B cell (primary cell): ENCODE results near the gene HMOX1. TPM values are rescaled to one million over a fixed set of nuclear protein-coding genes. Genes with fewer than 3 reads are reported as not detected.
A peak's percentile ranks its signal among the peaks of the same experiment; 100 is the strongest.

Experiments
- ATAC-seq: fragments of 200-7000 bp; cut with Tn5 transposase; one replicate; pipeline ENCODE4 v1.10.0; 2021; ENCODE audit warnings: low read depth, mild to moderate bottlenecking, moderate number of reproducible peaks, moderate library complexity
- CTCF ChIA-PET: fragments of 350-600 bp; sonication (Branson Sonifier 250); formaldehyde crosslinking; loops from one replicate; lab custom pipeline; 2021; ENCODE audit warnings: antibody characterized with exemption, inconsistent platforms; lab: Charles Lee
- POLR2A ChIA-PET: fragments of 350-600 bp; sonication (Branson Sonifier 250); formaldehyde crosslinking; loops from one replicate; lab custom pipeline; 2021; ENCODE audit warnings: antibody characterized with exemption; lab: Charles Lee
- DNase-seq: peaks from one replicate; pipeline ENCODE4 v3.0.0; 2013
- H2AFZ ChIP-seq: 2 replicates; pipeline ENCODE4 v1.6.1; 2012; ENCODE audit warnings: mild to moderate bottlenecking, low read depth, low read length; ENCODE audit not compliant: insufficient read depth, poor library complexity, severe bottlenecking
- H3K27ac ChIP-seq, 2 donors: 1 replicate in 1 of 2; 2 replicates in 1 of 2; pipeline ENCODE4 v1.5.1; 2012 to 2013; ENCODE audit warnings: low read length in 2 of 2, mild to moderate bottlenecking in 2 of 2, moderate library complexity in 1 of 2
- H3K27me3 ChIP-seq, 4 experiments: fragments of 200-600 bp in 1 of 4; sonication (generic) in 1 of 4; replicated peaks in 1 of 4; 1 replicate in 2 of 4; 2 replicates in 2 of 4; pipeline versions ENCODE4 v1.6.1 to v1.7.0; 2013 to 2016; ENCODE audit warnings: low read length in 3 of 4, mild to moderate bottlenecking in 2 of 4, mixed read lengths in 1 of 4, moderate library complexity in 1 of 4; ENCODE audit not compliant: insufficient read depth in 4 of 4, control insufficient read depth in 3 of 4; ENCODE audit errors: control extremely low read depth in 1 of 4
- H3K36me3 ChIP-seq, 2 experiments: replicated peaks in 1 of 2; 1 replicate in 1 of 2; 2 replicates in 1 of 2; pipeline versions ENCODE4 v1.6.1 to v1.7.1; 2013; ENCODE audit warnings: low read length in 1 of 2; ENCODE audit not compliant: insufficient read depth in 2 of 2, control insufficient read depth in 1 of 2; ENCODE audit errors: control extremely low read depth in 1 of 2, extremely low read depth in 1 of 2
- H3K4me1 ChIP-seq, 2 donors: fragments of 200-600 bp in 1 of 2; sonication (generic) in 1 of 2; 1 replicate in 1 of 2; 2 replicates in 1 of 2; pipeline versions ENCODE4 v1.5.1 to v1.6.1; 2013 to 2017; ENCODE audit warnings: low read length in 2 of 2; ENCODE audit not compliant: control insufficient read depth in 2 of 2, insufficient read depth in 2 of 2
- H3K4me2 ChIP-seq: replicated peaks from 2 replicates; pipeline ENCODE3; 2012; ENCODE audit warnings: mild to moderate bottlenecking, low read depth, low read length; ENCODE audit not compliant: poor library complexity, severe bottlenecking
- H3K4me3 ChIP-seq, 5 experiments: fragments of 200-600 bp in 1 of 5; sonication (generic) in 1 of 5; 1 replicate in 3 of 5; 2 replicates in 2 of 5; pipeline versions ENCODE4 v1.5.1 to v1.7.0; 2011 to 2016; ENCODE audit warnings: low read length in 4 of 5, mild to moderate bottlenecking in 4 of 5, low read depth in 2 of 5, control low read depth in 1 of 5, moderate library complexity in 1 of 5; ENCODE audit not compliant: insufficient read depth in 1 of 5; ENCODE audit errors: control extremely low read depth in 1 of 5, extremely low read depth in 1 of 5
- H3K79me2 ChIP-seq: fragments of 200-600 bp; sonication (generic); one replicate; pipeline ENCODE4 v1.6.0; 2016; ENCODE audit warnings: low read length; ENCODE audit not compliant: control insufficient read depth, insufficient read depth
- H3K9ac ChIP-seq: fragments of 200-600 bp; sonication (generic); 2 replicates; pipeline ENCODE4 v1.6.1; 2017; ENCODE audit warnings: mild to moderate bottlenecking, low read length, moderate library complexity
- H3K9me3 ChIP-seq, 3 donors: one replicate each; pipeline versions ENCODE4 v1.6.1 to v1.7.1; 2013; ENCODE audit warnings: low read length in 2 of 3; ENCODE audit not compliant: control insufficient read depth in 2 of 3, insufficient read depth in 1 of 3; ENCODE audit errors: control extremely low read depth in 1 of 3
- H4K20me1 ChIP-seq: 2 replicates; pipeline ENCODE4 v1.6.0; 2012; ENCODE audit warnings: mild to moderate bottlenecking, low read length; ENCODE audit not compliant: insufficient read depth, control insufficient read depth, poor library complexity, severe bottlenecking
- H3K27ac Mint-ChIP-seq: one replicate; pipeline ENCODE4 v1.8.0; 2021; ENCODE audit warnings: mixed read lengths
- H3K27me3 Mint-ChIP-seq: one replicate; pipeline ENCODE4 v1.8.0; 2021; ENCODE audit warnings: mixed read lengths
- H3K4me1 Mint-ChIP-seq: one replicate; pipeline ENCODE4 v1.8.0; 2021; ENCODE audit warnings: mixed read lengths
- H3K4me3 Mint-ChIP-seq: one replicate; pipeline ENCODE4 v1.8.0; 2021; ENCODE audit warnings: mixed read lengths
- H3K9me3 Mint-ChIP-seq: one replicate; pipeline ENCODE4 v1.8.0; 2022; ENCODE audit warnings: mixed read lengths; ENCODE audit not compliant: insufficient read depth
- EZH2 ChIP-seq: IDR thresholded peaks from 2 replicates; pipeline ENCODE4 v1.6.1; 2012; ENCODE audit warnings: borderline replicate concordance, low read depth, mild to moderate bottlenecking, moderate library complexity, low read length; ENCODE audit not compliant: insufficient read depth, poor library complexity, severe bottlenecking
- WGBS: methylation state at CpG from one replicate; pipeline ENCODE4 v1.1.5; 2013; ENCODE audit warnings: missing lambda C conversion rate; ENCODE audit not compliant: insufficient coverage; 5-methylcytosine and 5-hydroxymethylcytosine counted together
- intact Hi-C: fragments of 100-400 bp; cut with micrococcal nuclease; formaldehyde crosslinking; loops from one replicate; pipeline ENCODE4 v1.10.0; 2022
- polyA plus RNA-seq: library from polyadenylated mRNA; depleted of rRNA; stranded (reverse); fragments of >200 nt; gene quantifications from 2 replicates; pipeline ENCODE4 v1.2.3, GENCODE V29; 2012
- total RNA-seq, 2 donors: library from RNA; stranded (reverse); fragments of 120-200 nt in 1 of 2; gene quantifications; 1 replicate in 1 of 2; 2 replicates in 1 of 2; pipeline versions ENCODE4 v1.2.3 to v1.2.4, GENCODE V29; 2013 to 2022
- TF ChIP-seq, protein P1 (sequence below): fragments of 200-600 bp; IDR thresholded peaks from one replicate; pipeline ENCODE4 v1.8.0; 2022; ENCODE audit warnings: antibody characterized with exemption, mild to moderate bottlenecking

The HMOX1 gene
- total and polyA plus RNA-seq, 2 donors (not counting 1 experiment from before 2014, with no cell fraction given), result 9.4 to 21.9 TPM

GRCh38 chr22:35430897-35431322, 50.0 kb downstream of the HMOX1 start:
- Histone ChIP-seq H3K27ac (no peak overlapping the region), H3K4me1 (no peaks in the 10 kb centered on the region), H3K79me2 (peaks cover 8% of the 10 kb centered on the region), H3K36me3 (peaks cover 13 to 40% of the 10 kb centered on the region in 2 experiments), H4K20me1 (peaks cover 17% of the 10 kb centered on the region), H3K9ac (no peak overlapping the region), H3K4me3 (no peak overlapping the region), H2AFZ (no peak overlapping the region), H3K4me2 (no peak overlapping the region), H3K9me3 (peaks cover 2 to 22% (median 13%) of the 10 kb centered on the region in 3 donors), H3K27me3 (no peaks in the 10 kb centered on the region)
- no peak for TF ChIP-seq EZH2
- TF ChIP-seq, protein P1, sequence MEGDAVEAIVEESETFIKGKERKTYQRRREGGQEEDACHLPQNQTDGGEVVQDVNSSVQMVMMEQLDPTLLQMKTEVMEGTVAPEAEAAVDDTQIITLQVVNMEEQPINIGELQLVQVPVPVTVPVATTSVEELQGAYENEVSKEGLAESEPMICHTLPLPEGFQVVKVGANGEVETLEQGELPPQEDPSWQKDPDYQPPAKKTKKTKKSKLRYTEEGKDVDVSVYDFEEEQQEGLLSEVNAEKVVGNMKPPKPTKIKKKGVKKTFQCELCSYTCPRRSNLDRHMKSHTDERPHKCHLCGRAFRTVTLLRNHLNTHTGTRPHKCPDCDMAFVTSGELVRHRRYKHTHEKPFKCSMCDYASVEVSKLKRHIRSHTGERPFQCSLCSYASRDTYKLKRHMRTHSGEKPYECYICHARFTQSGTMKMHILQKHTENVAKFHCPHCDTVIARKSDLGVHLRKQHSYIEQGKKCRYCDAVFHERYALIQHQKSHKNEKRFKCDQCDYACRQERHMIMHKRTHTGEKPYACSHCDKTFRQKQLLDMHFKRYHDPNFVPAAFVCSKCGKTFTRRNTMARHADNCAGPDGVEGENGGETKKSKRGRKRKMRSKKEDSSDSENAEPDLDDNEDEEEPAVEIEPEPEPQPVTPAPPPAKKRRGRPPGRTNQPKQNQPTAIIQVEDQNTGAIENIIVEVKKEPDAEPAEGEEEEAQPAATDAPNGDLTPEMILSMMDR, result peak; percentile 82
- no peak overlapping the region for H3K4me3 Mint-ChIP-seq
- no peak overlapping the region for H3K27ac Mint-ChIP-seq
- DNase-seq (peak; percentile 68), ATAC-seq (peak; percentile 80)
- no peaks in the 10 kb centered on the region for H3K9me3 Mint-ChIP-seq
- ChIA-PET POLR2A (no interaction called here), CTCF (interaction anchor here (0.8 to 5.7 kb wide), 13 partner anchors 10 to 491 kb away, joined by 3 to 39 read pairs (median 4); no protein-coding TSS in a partner anchor)
- intact Hi-C loops, result loop anchor here (2.0 to 10.0 kb wide), 2 partner anchors 152 to 694 kb away; no protein-coding TSS in a partner anchor
- no peaks in the 10 kb centered on the region for H3K27me3 Mint-ChIP-seq
- peaks cover 6% of the 10 kb centered on the region for H3K4me1 Mint-ChIP-seq
- WGBS, result 78% methylated on average over 14 of the region's 14 CpGs

DNA sequence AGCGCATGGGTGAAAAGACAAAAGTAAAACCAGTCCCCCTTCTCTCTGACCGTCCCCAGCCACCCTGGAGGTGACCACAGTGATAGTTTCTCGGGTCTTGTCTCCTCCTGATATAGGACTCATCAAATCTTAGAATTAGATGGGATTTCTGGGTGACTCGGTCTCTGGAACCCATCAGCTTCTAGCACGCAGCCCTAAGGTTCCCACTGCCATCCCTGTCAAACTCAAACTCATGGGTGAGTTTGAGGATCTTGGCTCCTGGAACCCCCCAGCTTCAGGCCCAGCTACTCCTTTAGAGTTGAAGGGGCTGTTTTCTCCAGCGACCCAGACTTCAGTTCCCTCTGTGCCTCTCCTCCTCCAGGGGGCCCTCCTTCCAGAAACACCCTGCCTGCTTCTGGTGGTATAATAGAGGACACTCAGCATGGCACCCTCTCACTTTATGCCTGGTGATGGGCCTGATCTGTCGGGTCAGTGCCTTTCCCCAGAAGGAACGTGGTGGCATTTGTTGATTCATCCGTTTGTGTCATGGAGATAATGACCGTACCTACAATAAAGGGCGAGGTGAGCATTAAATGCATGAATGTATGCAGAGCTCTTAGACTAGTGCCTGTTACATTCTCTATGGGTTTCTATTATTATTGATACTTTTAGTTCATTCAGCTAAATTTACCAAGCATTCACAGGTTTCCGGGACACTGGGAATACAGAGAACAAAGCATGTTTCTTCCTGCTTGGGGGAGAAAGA, 50.8 kb downstream of the HMOX1 start:
- ChIA-PET POLR2A (interaction anchor here (0.6 kb wide), 1 partner anchor 119 kb away, joined by 3 read pairs; no protein-coding TSS in a partner anchor), CTCF (interaction anchor here (0.7 to 5.7 kb wide), 8 partner anchors 11 to 693 kb away, joined by 3 to 39 read pairs (median 10); no protein-coding TSS in a partner anchor)
- no peak for TF ChIP-seq EZH2
- TF ChIP-seq, protein P1, result no peak
- Mint-ChIP-seq H3K4me1 (peaks cover 5% of the 10 kb centered on the region), H3K27ac (no peak overlapping the region), H3K9me3 (no peaks in the 10 kb centered on the region), H3K27me3 (no peaks in the 10 kb centered on the region), H3K4me3 (no peak overlapping the region)
- Histone ChIP-seq H3K4me3 (no peak overlapping the region), H3K36me3 (peaks cover 13 to 38% of the 10 kb centered on the region in 2 experiments), H3K27ac (no peak overlapping the region), H3K9me3 (peaks cover 2 to 22% (median 13%) of the 10 kb centered on the region in 3 donors), H3K4me1 (no peaks in the 10 kb centered on the region), H4K20me1 (peaks cover 17% of the 10 kb centered on the region), H3K9ac (no peak overlapping the region), H3K4me2 (no peak overlapping the region), H3K79me2 (peaks cover 8% of the 10 kb centered on the region), H2AFZ (no peak overlapping the region), H3K27me3 (no peaks in the 10 kb centered on the region)
- 92% methylated on average over 4 of the region's 12 CpGs for WGBS
- intact Hi-C loops, result loop anchor here (2.0 to 10.0 kb wide), 2 partner anchors 151 to 693 kb away; no protein-coding TSS in a partner anchor
- DNase-seq, result no peak
- ATAC-seq, result no peak
